Right forelimb (tissue), 1 donor: Measurements from ENCODE around the gene SHBG.
"Not testable (repeated sequence)": the region's sequence is repeated elsewhere in the genome, so short reads cannot be mapped to it uniquely, and the experiment has no call there.

Experiments
- DNase-seq: peaks from one replicate; pipeline ENCODE4 v3.0.0-alpha.2; 2018

The SHBG gene, protein sequence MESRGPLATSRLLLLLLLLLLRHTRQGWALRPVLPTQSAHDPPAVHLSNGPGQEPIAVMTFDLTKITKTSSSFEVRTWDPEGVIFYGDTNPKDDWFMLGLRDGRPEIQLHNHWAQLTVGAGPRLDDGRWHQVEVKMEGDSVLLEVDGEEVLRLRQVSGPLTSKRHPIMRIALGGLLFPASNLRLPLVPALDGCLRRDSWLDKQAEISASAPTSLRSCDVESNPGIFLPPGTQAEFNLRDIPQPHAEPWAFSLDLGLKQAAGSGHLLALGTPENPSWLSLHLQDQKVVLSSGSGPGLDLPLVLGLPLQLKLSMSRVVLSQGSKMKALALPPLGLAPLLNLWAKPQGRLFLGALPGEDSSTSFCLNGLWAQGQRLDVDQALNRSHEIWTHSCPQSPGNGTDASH

GRCh38 chr17:7629939-7630571, at the start of gene SHBG:
Gene SHBG (plus strand): TSS chr17:7630135. CDS start chr17:7630173, 38 bp downstream.
- DNase-seq: no peak

DNA sequence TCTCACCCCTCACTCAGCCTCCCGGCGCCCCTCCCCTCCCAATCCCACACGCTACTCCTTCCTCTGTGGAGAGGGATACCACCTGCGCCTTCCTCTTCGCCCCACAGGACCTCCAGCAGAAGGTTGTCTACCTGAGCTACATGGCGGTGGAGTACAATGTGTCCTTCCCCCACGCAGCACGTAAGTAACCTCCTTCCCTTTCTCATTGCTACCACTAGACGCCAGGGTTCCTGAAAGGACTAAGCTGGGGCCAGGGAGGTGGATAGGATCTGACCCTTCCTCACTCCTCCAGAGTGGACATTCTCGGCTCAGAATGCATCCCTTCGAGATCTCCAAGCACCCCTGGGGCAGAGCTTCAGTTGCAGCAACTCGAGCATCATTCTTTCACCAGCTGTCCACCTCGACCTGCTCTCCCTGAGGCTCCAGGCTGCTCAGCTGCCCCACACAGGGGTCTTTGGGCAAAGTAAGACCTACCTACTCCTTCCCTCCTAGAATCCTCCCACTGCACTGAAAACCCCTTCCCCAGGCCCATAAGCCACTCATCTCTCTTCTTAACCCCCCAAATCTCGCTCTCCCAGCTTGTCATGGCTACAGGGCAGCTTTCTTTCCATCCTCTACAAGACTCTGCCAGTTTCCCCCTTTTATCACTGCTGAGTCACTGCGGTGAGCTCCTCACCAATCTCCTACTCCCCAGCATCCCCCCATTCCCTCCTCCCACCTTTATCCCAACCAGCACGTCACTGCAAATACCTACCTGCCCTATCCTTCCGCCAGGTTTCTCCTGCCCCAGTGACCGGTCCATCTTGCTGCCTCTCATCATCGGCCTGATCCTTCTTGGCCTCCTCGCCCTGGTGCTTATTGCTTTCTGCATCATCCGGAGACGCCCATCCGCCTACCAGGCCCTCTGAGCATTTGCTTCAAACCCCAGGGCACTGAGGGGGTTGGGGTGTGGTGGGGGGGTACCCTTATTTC, 49.0 kb upstream of the SHBG start:
- peak; percentile 40 for DNase-seq

GRCh38 chr17:7582396-7583252, 47.3 kb upstream of the SHBG start:
- DNase-seq: no peak

- peak; percentile 99 for DNase-seq
These were observed 46.5 kb upstream of the SHBG start, which contains the start of gene MPDU1 for GRCh38 chr17:7583253-7584109. Gene MPDU1 (plus strand): TSS chr17:7583852. CDS start chr17:7583863, 11 bp downstream.

- DNase-seq: no peak
These were observed 43.1 kb upstream of the SHBG start for GRCh38 chr17:7586673-7587419.

DNA sequence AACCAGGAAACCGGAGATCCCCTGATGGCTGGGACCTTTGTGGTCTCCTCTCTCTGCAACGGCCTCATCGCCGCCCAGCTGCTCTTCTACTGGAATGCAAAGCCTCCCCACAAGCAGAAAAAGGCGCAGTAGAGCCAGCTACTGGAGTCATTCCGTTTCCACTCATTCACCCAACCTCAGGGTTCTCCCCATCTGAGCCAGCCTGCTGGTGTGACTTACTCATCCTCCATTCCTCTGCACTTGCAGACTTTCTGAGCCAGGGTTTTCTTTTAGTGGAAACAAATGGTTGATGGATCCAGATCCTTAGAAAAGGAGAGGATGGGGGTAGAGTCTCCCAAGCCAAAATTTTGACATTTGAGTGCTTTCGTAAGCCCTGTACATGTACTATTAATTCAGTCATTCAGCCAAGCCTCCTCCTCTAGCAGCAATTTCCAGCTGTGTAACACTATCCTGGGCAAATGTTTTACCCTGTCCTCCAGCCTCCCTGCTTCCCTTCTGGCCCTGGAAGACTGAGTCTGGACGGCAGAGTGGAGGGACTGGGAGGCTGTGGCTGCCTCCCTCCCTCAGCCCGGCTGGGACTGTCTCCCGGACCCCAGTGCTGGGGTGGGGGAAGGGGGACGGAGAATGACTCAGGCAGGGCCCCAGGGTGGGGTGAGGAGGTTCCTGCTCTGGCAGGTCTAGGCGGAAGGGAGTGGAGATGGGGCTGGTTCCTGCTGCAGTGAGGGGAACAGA, 42.3 kb upstream of the SHBG start:
- DNase-seq: peak; percentile 49

- no peak for DNase-seq
These were observed 41.3 kb upstream of the SHBG start for GRCh38 chr17:7588553-7589203.

DNA sequence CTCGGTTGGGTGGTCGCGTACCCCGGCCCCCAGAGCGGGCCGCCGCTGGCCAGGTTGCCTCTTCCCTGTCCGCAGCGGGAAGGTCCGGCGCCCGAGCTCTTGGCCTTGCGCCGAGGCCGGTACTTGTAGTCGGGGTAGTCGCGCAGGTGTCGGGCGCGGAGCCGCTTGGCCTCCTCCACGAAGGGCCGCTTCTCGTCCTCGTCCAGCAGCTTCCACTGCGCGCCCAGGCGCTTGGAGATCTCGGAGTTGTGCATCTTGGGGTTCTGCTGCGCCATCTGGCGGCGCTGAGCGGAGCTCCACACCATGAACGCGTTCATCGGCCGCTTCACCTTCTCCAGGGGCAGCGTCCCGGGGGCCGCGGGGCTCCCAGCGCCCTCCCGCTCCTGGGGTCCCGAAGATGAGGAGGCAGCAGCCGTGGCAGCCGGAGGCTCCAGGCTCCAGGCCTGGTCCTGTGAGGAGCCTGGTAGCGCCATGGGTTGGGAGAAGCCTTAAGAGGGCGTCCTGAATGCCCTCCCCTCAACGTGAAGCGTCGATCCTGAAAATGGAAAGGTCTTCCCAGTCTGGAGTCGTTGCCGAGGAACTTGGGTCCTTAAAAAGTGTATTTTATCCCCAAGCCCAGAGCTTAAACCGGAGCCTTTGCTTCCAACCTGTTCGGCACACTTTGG, 40.6 kb upstream of the SHBG start:
- DNase-seq: peak; percentile 87

GRCh38 chr17:7589891-7590691, 39.8 kb upstream of the SHBG start, which contains the start of gene SOX15:
Gene SOX15 (minus strand): TSS chr17:7590094. CDS start chr17:7589676, 418 bp downstream.
- peak; percentile 45 for DNase-seq

GRCh38 chr17:7590743-7591142, 39.2 kb upstream of the SHBG start:
- peak; percentile 44 for DNase-seq

DNA sequence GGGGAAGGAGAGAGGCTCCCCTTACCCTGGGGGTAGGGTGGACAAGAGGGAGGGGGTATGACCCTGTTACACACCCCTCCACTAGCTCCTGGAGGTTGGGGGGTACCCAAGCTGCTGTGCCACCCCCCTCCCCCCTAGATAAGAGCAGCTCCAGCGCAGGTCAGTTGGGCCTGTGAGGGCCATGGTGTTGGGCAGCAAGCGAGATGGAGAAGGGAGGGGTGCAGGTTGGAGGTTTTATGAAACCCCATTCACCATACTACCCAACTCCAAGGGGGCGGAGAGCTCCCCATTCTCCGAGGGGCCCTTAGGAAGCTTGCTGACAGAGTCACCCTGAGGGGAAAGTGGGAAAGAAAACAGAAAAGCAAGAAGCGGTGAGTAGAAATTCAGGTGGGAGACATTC, 38.3 kb upstream of the SHBG start:
- no peak for DNase-seq

DNA sequence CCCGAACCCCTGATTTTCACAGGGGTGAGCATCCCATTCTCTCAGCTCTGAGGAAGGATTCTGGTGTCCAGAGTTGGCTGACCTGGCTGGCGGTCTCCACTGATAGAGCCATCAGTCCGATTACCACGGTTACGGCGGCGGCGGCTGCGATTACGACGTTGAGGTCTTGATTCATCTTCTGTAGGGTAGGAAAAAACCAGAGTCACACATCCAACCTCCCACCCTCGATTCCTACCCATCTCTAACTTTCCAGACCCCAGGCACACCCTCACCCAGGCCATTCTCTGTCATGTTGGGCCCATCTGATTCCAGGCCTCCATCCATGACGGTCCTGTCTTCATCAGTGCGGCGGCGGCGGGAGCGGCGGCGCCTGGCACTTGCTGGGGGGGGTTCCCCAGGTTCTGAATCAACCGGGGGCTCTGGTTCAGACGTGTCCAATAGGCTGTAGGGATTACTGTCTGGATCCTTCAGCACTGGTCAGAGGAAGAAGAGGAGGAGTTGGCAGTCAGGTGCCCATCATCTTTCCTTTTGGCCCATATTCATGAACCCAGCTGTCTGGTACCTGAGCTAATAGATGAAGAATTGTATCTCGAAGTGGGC, 37.4 kb upstream of the SHBG start:
- DNase-seq: peak; percentile 38

GRCh38 chr17:7593296-7593695, 36.6 kb upstream of the SHBG start:
- no peak for DNase-seq

DNA sequence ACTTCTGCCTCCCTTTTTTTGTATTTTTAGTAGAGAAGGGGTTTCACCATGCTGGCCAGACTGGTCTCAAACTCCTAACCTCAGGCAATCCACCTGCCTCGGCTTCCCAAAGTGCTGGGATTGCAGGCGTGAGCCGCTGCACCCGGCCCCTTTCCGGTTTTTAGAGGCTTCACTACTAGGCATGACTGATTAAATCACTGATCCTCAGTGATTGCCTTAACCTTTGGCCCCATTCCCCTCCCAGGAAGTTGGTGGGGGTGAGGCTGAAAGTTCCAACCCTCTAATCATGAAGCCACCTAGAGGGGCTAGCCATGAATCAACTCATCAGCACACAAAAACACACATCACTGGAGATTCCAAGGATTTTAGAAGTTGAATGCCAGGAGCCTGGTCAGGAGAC, 32.4 kb upstream of the SHBG start:
- DNase-seq: not testable (repeated sequence)

DNA sequence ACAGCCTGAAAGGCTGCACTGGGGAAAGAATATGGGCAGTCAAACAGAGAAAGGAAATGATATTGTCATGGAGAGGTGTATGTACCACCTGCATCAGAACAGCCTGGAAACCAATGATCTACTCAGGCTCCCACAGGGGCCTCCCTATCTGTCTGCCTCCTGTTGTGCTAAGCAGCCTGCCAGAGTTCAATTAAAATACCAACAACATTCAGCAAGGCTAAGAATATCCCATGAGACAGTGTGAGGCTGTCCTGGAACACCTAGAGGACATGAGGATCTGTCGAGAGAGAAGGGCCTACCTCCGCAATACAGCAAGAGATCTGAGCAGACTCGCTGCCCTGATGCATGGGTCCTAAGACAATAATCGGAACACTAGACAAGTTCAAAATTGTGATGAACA, 23.7 kb upstream of the SHBG start:
- no peak for DNase-seq

- no peak for DNase-seq
These were observed 19.3 kb upstream of the SHBG start for GRCh38 chr17:7610641-7611040.
